Mammary epithelial cell (primary cell): Measurements from ENCODE around the gene ODAD4.

Experiments
- EZH2 ChIP-seq: IDR thresholded peaks from 2 replicates; pipeline ENCODE4 v1.6.1; 2012; ENCODE audit warnings: low read length, inconsistent platforms, borderline replicate concordance
- TF ChIP-seq, protein P1 (sequence below), 2 donors: IDR thresholded peaks in 1 of 2; conservative IDR thresholded peaks in 1 of 2; 2 replicates each; pipeline ENCODE4 v1.5.1; 2011 to 2012; ENCODE audit warnings: inconsistent platforms in 2 of 2, low read length in 2 of 2, mild to moderate bottlenecking in 2 of 2, control low read depth in 1 of 2, low read depth in 1 of 2; ENCODE audit not compliant: insufficient read depth in 1 of 2; ENCODE audit errors: extremely low read depth in 1 of 2

DNA sequence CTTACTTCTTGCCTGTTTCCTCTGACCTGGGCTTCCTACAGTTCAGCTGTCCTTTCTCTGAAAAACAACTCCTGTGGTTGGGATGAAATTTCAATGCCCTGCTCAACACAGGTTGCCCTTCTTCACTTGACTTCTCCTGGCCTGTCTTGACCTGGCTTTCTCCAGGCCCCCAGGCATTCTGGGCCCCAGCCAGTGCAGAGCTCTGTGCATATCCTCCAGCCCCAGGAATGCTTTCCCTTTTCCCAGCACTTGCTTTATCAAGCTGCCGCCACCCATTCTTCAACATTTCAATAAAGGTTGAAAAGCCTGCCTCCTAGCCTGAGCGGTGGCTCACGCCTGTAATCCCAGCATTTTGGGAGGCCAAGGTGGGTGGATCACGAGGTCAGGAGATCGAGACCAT, 10.8 kb downstream of the ODAD4 start:
- no peak for TF ChIP-seq EZH2
- TF ChIP-seq, protein P1, sequence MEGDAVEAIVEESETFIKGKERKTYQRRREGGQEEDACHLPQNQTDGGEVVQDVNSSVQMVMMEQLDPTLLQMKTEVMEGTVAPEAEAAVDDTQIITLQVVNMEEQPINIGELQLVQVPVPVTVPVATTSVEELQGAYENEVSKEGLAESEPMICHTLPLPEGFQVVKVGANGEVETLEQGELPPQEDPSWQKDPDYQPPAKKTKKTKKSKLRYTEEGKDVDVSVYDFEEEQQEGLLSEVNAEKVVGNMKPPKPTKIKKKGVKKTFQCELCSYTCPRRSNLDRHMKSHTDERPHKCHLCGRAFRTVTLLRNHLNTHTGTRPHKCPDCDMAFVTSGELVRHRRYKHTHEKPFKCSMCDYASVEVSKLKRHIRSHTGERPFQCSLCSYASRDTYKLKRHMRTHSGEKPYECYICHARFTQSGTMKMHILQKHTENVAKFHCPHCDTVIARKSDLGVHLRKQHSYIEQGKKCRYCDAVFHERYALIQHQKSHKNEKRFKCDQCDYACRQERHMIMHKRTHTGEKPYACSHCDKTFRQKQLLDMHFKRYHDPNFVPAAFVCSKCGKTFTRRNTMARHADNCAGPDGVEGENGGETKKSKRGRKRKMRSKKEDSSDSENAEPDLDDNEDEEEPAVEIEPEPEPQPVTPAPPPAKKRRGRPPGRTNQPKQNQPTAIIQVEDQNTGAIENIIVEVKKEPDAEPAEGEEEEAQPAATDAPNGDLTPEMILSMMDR (conservative IDR thresholded peaks at IDR 0.05 in 1 of 2, IDR thresholded peaks at IDR 0.05 in 1 of 2; ENCODE audit: extremely low read depth in 1 of 2, insufficient read depth in 1 of 2, low read depth in 1 of 2, low read length in 2 of 2), result no peak
